IgD-negative memory B cell (primary cell): ENCODE results near the gene C16orf46. TPM values are rescaled to one million over a fixed set of nuclear protein-coding genes. Genes with fewer than 3 reads are reported as not detected.

Source experiments
- H3K27ac Mint-ChIP-seq, 3 donors: one replicate each; pipeline ENCODE4 v1.8.0; 2020 to 2022; ENCODE audit warnings: mild to moderate bottlenecking in 3 of 3, mixed read lengths in 3 of 3, moderate library complexity in 1 of 3
- H3K27me3 Mint-ChIP-seq: one replicate; pipeline ENCODE4 v1.8.0; 2021; ENCODE audit warnings: mixed read lengths
- H3K36me3 Mint-ChIP-seq: one replicate; pipeline ENCODE4 v1.8.0; 2020; ENCODE audit warnings: mild to moderate bottlenecking, mixed read lengths
- H3K4me1 Mint-ChIP-seq, 3 donors: one replicate each; pipeline ENCODE4 v1.8.0; 2020 to 2022; ENCODE audit warnings: mixed read lengths in 3 of 3, mild to moderate bottlenecking in 1 of 3
- H3K4me3 Mint-ChIP-seq, 4 donors: one replicate each; pipeline ENCODE4 v1.8.0; 2020 to 2022; ENCODE audit warnings: mild to moderate bottlenecking in 4 of 4, mixed read lengths in 4 of 4, moderate library complexity in 3 of 4
- H3K9me3 Mint-ChIP-seq, 3 donors: one replicate each; pipeline ENCODE4 v1.8.0; 2020 to 2021; ENCODE audit warnings: mixed read lengths in 3 of 3, mild to moderate bottlenecking in 1 of 3
- polyA plus RNA-seq: library from polyadenylated mRNA; unstranded; fragments of 300-500 nt; fragmentation: Illumina TruSeq; gene quantifications from one replicate; pipeline ENCODE4 v1.2.3, GENCODE V29; 2021

C16orf46 gene
- polyA plus RNA-seq, 1 donor from 2014 or later, result not detected

DNA sequence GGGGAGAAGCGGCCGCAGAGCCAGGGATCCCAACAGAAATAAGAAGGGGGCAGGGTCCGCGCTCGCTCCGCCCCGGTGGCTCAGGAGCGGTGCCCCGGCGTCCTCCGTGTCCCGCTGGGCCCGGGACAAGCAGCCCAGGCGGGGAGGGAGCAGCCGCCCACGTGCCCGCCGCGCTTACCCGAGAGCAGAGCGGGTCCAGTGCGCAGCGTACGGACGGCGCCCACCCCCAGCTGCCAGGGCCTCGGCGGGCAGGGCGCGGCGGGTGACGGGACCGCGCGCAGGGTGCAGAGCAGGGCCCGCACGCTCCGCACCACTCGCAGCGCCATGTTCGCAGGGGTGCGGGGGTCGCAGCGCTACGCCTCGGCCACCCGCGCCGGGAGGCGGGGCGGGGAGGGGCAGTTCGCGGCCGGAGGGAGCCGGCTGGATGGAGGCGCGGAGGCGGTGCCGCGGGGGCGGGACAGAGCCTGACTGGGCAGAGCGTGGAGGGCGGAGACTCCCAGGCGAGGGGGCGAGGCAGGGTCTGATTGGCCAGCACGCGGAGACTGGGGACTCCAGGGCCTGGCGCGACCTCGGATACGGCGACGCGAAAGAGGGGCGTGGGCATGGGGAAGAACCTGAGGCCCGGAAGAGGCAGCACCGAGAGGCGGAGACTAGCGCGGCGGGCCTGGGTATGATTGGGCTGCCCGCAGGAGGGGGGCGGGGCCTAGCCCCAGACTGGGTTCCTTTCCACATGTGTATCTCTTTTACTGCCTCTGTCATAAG is 19.1 kb upstream of the C16orf46 start, which contains the start of gene GCSH:
TSS of gene GCSH (minus strand) at position 443 of the 762 bp plus-strand sequence. CDS start at position 326, 117 bp downstream.
- peaks cover 2 to 10% (median 5%) of the 10 kb centered on the region in 3 donors for H3K4me1 Mint-ChIP-seq
- H3K27me3 Mint-ChIP-seq, result no peaks in the 10 kb centered on the region
- peak within 1 kb of the TSS; percentile 3 to 15 (median 6) for H3K27ac Mint-ChIP-seq
- H3K9me3 Mint-ChIP-seq, result no peaks in the 10 kb centered on the region
- peak within 1 kb of the TSS; percentile 84 to 90 (median 90) for H3K4me3 Mint-ChIP-seq
- peaks cover 2% of the 10 kb centered on the region for H3K36me3 Mint-ChIP-seq

- Mint-ChIP-seq H3K4me3 (peak overlapping the region; percentile 74 to 90 (median 78)), H3K4me1 (peaks cover 2 to 10% (median 5%) of the 10 kb centered on the region in 3 donors), H3K27me3 (no peaks in the 10 kb centered on the region), H3K27ac (no peak overlapping the region), H3K9me3 (no peaks in the 10 kb centered on the region), H3K36me3 (peaks cover 2% of the 10 kb centered on the region)
Observed at GRCh38 chr16:81095653-81095952, 18.6 kb upstream of the C16orf46 start.

- Mint-ChIP-seq H3K4me1 (peaks cover 2 to 10% (median 5%) of the 10 kb centered on the region in 3 donors), H3K4me3 (peak overlapping the region; percentile 76 to 90 (median 83)), H3K36me3 (peaks cover 4% of the 10 kb centered on the region), H3K27me3 (no peaks in the 10 kb centered on the region), H3K9me3 (no peaks in the 10 kb centered on the region), H3K27ac (peak overlapping the region in 1 of 3 donors; percentile 82)
Observed at GRCh38 chr16:81094771-81095251, 17.8 kb upstream of the C16orf46 start.

- peaks cover 0 to 1% (median 0%) of the 10 kb centered on the region in 3 donors for H3K4me1 Mint-ChIP-seq
- no peaks in the 10 kb centered on the region for H3K9me3 Mint-ChIP-seq
- H3K27me3 Mint-ChIP-seq, result no peaks in the 10 kb centered on the region
- H3K4me3 Mint-ChIP-seq, result no peak overlapping the region
- H3K27ac Mint-ChIP-seq, result peak overlapping the region in 1 of 3 donors; percentile 0
- peaks cover 8% of the 10 kb centered on the region for H3K36me3 Mint-ChIP-seq
Observed at GRCh38 chr16:81088836-81089235, 11.8 kb upstream of the C16orf46 start.

- Mint-ChIP-seq H3K4me3 (peak overlapping the region in 1 of 4 donors; percentile 3), H3K36me3 (no peaks in the 10 kb centered on the region), H3K9me3 (no peaks in the 10 kb centered on the region), H3K4me1 (peaks cover 0 to 4% (median 3%) of the 10 kb centered on the region in 3 donors), H3K27me3 (no peaks in the 10 kb centered on the region), H3K27ac (no peak overlapping the region)
Observed at GRCh38 chr16:81081014-81081413, 4.0 kb upstream of the C16orf46 start.

DNA sequence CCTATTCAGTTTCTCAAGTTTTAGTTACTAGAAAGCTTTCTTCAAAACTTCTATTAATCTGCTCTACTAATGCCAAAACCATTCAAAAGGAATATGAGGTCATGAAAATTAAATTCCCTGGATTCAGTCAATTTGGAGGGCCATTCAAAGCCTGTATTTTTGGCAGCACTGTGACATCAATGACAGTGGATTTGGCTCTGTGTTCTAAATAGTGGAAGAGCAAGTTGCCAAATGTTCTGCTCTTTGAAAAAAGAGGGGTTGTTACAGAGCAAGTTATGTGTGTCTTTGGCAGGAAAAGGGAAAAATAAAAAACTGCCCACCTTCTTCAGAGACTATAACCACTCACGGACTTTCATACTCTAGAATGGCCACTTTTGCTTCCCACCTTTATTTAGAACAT is 3.2 kb upstream of the C16orf46 start:
- peak overlapping the region in 1 of 3 donors; percentile 63 for H3K27ac Mint-ChIP-seq
- H3K9me3 Mint-ChIP-seq, result no peaks in the 10 kb centered on the region
- H3K4me1 Mint-ChIP-seq, result peaks cover 0 to 4% (median 3%) of the 10 kb centered on the region in 3 donors
- H3K4me3 Mint-ChIP-seq, result peak overlapping the region in 2 of 4 donors; percentile 5 to 69
- H3K27me3 Mint-ChIP-seq, result no peaks in the 10 kb centered on the region
- no peaks in the 10 kb centered on the region for H3K36me3 Mint-ChIP-seq

- H3K4me3 Mint-ChIP-seq, result no peak overlapping the region
- H3K9me3 Mint-ChIP-seq, result no peaks in the 10 kb centered on the region
- H3K4me1 Mint-ChIP-seq, result peaks cover 0 to 4% (median 3%) of the 10 kb centered on the region in 3 donors
- no peak overlapping the region for H3K27ac Mint-ChIP-seq
- no peaks in the 10 kb centered on the region for H3K27me3 Mint-ChIP-seq
- H3K36me3 Mint-ChIP-seq, result no peaks in the 10 kb centered on the region
Observed at GRCh38 chr16:81076566-81077075, 417 bp downstream of the C16orf46 start.

DNA sequence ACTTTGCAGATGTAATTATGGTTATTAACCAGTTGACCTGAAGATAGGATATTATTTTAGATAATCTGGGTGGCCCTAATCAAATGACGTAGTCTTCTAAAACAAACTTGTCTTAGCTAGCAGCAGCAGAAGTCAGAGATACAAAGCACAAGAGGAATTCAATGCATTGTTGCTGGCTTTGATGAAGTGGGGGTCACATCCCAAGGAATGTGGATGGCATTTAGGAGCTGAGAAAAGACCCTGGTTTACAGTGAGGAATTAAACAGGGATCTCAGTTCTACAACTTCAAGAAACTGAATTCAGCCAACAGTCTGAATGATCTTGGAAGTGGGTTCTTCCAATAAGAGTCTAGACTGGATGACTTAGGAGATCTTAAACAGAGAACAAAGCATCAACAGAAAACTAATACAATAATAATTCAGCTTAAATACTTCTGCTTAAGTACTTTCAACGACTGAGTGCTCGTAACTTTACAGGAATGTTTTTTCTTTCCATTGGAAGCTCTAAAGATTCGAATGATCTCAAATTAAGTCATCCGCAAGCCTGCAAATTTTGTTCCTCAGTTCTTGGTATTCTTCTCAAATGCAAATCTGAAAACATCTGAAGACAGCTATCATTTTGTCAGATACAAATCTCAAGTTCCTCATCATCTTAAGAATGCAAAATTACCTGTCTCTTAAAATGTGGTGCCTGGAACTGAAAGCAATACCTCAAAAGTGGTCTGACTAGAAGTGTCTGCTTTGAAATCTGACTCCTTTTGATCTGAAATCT is 3.3 kb downstream of the C16orf46 start:
- Mint-ChIP-seq H3K4me3 (no peak overlapping the region), H3K9me3 (no peaks in the 10 kb centered on the region), H3K27ac (no peak overlapping the region), H3K36me3 (no peaks in the 10 kb centered on the region), H3K4me1 (peaks cover 0 to 4% (median 3%) of the 10 kb centered on the region in 3 donors), H3K27me3 (no peaks in the 10 kb centered on the region)

DNA sequence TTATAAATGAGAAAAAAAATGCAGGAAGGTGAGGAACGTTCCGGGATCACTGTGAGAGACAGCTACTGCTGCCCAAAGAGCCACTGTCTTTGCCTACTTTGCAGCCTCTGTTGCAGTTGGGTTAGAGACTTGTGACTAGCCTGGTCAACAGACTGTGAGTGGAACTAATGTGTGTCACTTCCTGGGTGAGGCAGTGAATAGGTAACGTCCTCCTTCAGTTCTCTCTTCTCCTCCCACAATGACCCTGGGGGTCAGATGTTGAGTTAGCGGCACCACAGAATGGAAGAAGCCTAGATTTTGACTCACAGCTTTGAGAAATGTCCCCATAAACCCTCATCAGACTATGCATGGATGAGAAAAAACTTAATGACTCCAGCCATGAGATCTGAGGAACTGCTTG is 5.2 kb downstream of the C16orf46 start:
- Mint-ChIP-seq H3K27me3 (no peaks in the 10 kb centered on the region), H3K4me1 (peaks cover 0 to 2% (median 0%) of the 10 kb centered on the region in 3 donors), H3K36me3 (no peaks in the 10 kb centered on the region), H3K27ac (no peak overlapping the region), H3K4me3 (peak overlapping the region in 1 of 4 donors; percentile 63), H3K9me3 (no peaks in the 10 kb centered on the region)

- no peak overlapping the region for H3K4me3 Mint-ChIP-seq
- H3K27ac Mint-ChIP-seq, result no peak overlapping the region
Observed at GRCh38 chr16:81070979-81071378, 6.1 kb downstream of the C16orf46 start.

DNA sequence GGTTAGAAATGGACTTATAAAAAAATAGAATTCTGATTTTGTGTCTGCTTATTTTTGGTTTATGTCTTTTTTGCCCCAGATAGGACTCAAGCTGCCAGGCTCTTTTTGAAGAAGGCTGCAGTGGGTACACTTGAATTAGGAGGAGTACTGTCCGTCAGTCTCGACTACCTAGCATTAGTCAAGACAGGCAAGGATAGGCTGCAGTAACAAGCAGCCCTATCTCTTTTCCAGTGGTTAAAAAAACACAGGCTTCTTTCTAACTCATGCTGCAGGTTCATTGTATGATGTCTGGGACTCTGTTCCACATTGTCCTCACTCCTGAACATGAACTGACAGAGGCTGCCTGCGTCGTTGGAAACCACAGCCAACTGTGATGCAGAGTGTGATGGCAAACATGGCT is 8.0 kb downstream of the C16orf46 start:
- Mint-ChIP-seq H3K27me3 (no peaks in the 10 kb centered on the region), H3K4me3 (no peak overlapping the region), H3K27ac (no peak overlapping the region), H3K9me3 (no peaks in the 10 kb centered on the region), H3K36me3 (peaks cover 3% of the 10 kb centered on the region), H3K4me1 (peaks cover 0 to 2% (median 0%) of the 10 kb centered on the region in 3 donors)

More at GRCh38 chr16:81070979-81071378, 6.1 kb downstream of the C16orf46 start:
- peaks cover 3% of the 10 kb centered on the region for H3K36me3 Mint-ChIP-seq
- no peaks in the 10 kb centered on the region for H3K9me3 Mint-ChIP-seq
- H3K27me3 Mint-ChIP-seq, result no peaks in the 10 kb centered on the region
- H3K4me1 Mint-ChIP-seq, result peaks cover 0 to 2% (median 0%) of the 10 kb centered on the region in 3 donors

- H3K27ac Mint-ChIP-seq, result no peak overlapping the region
- H3K4me3 Mint-ChIP-seq, result no peak overlapping the region
- H3K9me3 Mint-ChIP-seq, result no peaks in the 10 kb centered on the region
- H3K4me1 Mint-ChIP-seq, result peaks cover 0 to 2% (median 0%) of the 10 kb centered on the region in 3 donors
- no peaks in the 10 kb centered on the region for H3K27me3 Mint-ChIP-seq
- H3K36me3 Mint-ChIP-seq, result peaks cover 6% of the 10 kb centered on the region
Observed at GRCh38 chr16:81067166-81067565, 9.9 kb downstream of the C16orf46 start.

- Mint-ChIP-seq H3K9me3 (no peaks in the 10 kb centered on the region), H3K36me3 (peaks cover 6% of the 10 kb centered on the region), H3K27me3 (no peaks in the 10 kb centered on the region), H3K27ac (no peak overlapping the region), H3K4me1 (peaks cover 0 to 2% (median 0%) of the 10 kb centered on the region in 3 donors), H3K4me3 (no peak overlapping the region)
Observed at GRCh38 chr16:81066681-81067080, 10.4 kb downstream of the C16orf46 start.

DNA sequence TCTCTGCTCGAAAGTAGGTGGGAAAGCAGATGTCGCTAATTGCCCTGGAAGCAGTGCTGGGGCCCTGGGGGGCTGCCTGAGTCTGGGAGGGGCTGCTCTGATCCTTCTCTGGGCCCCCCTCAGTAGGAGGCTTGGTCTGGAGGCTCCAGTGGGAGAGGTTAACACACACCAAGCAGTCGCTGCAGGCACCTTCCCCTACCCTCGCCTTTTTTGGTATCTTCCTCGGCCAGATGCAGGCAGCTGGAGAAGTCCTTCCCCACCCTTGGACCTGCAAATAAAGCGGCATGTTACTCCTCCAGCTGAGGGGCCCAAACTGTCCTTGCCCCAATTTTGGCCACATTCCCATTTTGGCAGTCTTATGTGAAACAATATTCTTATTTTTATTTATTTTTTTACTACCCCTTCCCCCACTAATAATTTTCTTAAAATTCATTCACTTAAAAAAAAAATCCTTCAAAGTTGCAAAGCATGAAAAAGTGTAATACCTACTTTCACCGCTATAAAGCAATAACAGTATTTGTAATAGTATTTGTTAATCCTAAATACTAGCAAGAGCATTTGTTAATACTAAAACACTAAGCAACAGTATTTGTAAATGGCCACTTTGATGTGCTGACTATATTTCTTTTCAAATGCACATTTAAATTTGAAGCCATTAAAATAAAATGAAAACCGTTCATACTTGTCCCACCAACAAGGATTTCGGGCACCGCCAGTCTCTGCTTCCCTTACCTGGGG is 15.0 kb downstream of the C16orf46 start:
- H3K27ac Mint-ChIP-seq, result peak overlapping the region in 1 of 3 donors; percentile 62
- peaks cover 6% of the 10 kb centered on the region for H3K36me3 Mint-ChIP-seq
- no peaks in the 10 kb centered on the region for H3K27me3 Mint-ChIP-seq
- H3K4me1 Mint-ChIP-seq, result no peaks in the 10 kb centered on the region
- no peaks in the 10 kb centered on the region for H3K9me3 Mint-ChIP-seq
- no peak overlapping the region for H3K4me3 Mint-ChIP-seq
